Hepatocyte (in vitro differentiated cells): Measurements from ENCODE around the gene RPP25L.
"Not testable (repeated sequence)": the region's sequence is repeated elsewhere in the genome, so short reads cannot be mapped to it uniquely, and the experiment has no call there.

Experiments used
- EZH2 ChIP-seq: fragments of 200-600 bp; sonication (generic); IDR thresholded peaks from 2 replicates; pipeline ENCODE4 v1.6.1; 2016; ENCODE audit warnings: antibody characterized with exemption, mild to moderate bottlenecking, borderline replicate concordance
- TF ChIP-seq, protein P1 (sequence below): fragments of 200-600 bp; sonication (generic); IDR thresholded peaks from 2 replicates; pipeline ENCODE4 v1.5.1; 2016; ENCODE audit warnings: antibody characterized with exemption, mild to moderate bottlenecking; ENCODE audit not compliant: poor library complexity

DNA sequence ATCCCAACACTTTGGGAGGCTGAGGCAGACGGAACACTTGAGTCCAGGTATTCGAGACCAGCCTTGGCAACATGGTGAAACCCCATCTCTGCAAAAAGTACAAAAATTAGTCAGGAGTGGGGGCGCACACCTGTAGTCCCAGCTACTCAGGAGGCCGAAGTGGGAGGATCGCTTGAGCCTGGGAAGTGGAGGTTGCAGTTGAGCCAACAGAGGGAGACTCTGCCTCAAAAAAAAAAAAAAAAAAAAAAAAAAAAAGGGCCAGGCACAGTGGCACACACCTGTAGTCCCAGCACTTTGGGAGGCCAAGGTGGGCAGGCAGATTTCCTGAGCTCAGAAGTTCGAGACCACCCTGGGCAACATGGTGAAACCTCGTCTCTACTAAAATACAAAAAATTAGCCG lies 27.4 kb upstream of the RPP25L start:
- TF ChIP-seq, protein P1, sequence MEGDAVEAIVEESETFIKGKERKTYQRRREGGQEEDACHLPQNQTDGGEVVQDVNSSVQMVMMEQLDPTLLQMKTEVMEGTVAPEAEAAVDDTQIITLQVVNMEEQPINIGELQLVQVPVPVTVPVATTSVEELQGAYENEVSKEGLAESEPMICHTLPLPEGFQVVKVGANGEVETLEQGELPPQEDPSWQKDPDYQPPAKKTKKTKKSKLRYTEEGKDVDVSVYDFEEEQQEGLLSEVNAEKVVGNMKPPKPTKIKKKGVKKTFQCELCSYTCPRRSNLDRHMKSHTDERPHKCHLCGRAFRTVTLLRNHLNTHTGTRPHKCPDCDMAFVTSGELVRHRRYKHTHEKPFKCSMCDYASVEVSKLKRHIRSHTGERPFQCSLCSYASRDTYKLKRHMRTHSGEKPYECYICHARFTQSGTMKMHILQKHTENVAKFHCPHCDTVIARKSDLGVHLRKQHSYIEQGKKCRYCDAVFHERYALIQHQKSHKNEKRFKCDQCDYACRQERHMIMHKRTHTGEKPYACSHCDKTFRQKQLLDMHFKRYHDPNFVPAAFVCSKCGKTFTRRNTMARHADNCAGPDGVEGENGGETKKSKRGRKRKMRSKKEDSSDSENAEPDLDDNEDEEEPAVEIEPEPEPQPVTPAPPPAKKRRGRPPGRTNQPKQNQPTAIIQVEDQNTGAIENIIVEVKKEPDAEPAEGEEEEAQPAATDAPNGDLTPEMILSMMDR: not testable (repeated sequence)
- not testable (repeated sequence) for TF ChIP-seq EZH2
